CD14-positive monocyte (primary cell): Measurements from ENCODE around the gene P2RY6. TPM values are rescaled to one million over a fixed set of nuclear protein-coding genes. Genes with fewer than 3 reads are reported as not detected.
A peak's percentile ranks its signal among the peaks of the same experiment; 100 is the strongest.

Experiments
- DNase-seq, 3 donors: peaks; one replicate each; pipeline ENCODE4 v3.0.0-alpha.2; 2011 to 2022
- H2AFZ ChIP-seq: 2 replicates; pipeline ENCODE4 v1.6.0; 2012; ENCODE audit warnings: mild to moderate bottlenecking, low read depth, low read length, inconsistent platforms; ENCODE audit not compliant: insufficient read depth, poor library complexity, severe bottlenecking
- H3K27ac ChIP-seq, 2 donors: 1 replicate in 1 of 2; 2 replicates in 1 of 2; pipeline ENCODE4 v1.5.1; 2012 to 2013; ENCODE audit warnings: low read length in 2 of 2, control low read depth in 1 of 2, inconsistent platforms in 1 of 2, low read depth in 1 of 2, mild to moderate bottlenecking in 1 of 2
- H3K27me3 ChIP-seq, 2 donors: one replicate each; pipeline versions ENCODE4 v1.6.0 to v1.6.1; 2011 to 2013; ENCODE audit warnings: low read length in 2 of 2; ENCODE audit not compliant: control insufficient read depth in 2 of 2, insufficient read depth in 2 of 2
- H3K36me3 ChIP-seq, 2 donors: replicated peaks in 1 of 2; 1 replicate in 1 of 2; 2 replicates in 1 of 2; pipeline versions ENCODE4 v1.5.1 to v1.6.1; 2012 to 2013; ENCODE audit warnings: low read length in 2 of 2, control low read depth in 1 of 2, inconsistent platforms in 1 of 2, mild to moderate bottlenecking in 1 of 2; ENCODE audit not compliant: insufficient read depth in 2 of 2, control insufficient read depth in 1 of 2
- H3K4me1 ChIP-seq, 2 donors: 1 replicate in 1 of 2; 2 replicates in 1 of 2; pipeline versions ENCODE4 v1.5.1 to v1.6.1; 2012 to 2013; ENCODE audit warnings: low read length in 2 of 2, control low read depth in 1 of 2, inconsistent platforms in 1 of 2, mild to moderate bottlenecking in 1 of 2, moderate library complexity in 1 of 2; ENCODE audit not compliant: insufficient read depth in 2 of 2, control insufficient read depth in 1 of 2
- H3K4me2 ChIP-seq: replicated peaks from 2 replicates; pipeline ENCODE3; 2012; ENCODE audit warnings: low read length, moderate library complexity, mild to moderate bottlenecking; ENCODE audit not compliant: poor library complexity, severe bottlenecking; ENCODE audit errors: extremely low read depth
- H3K4me3 ChIP-seq, 3 experiments: fragments of 200-600 bp in 1 of 3; sonication (generic) in 1 of 3; replicated peaks in 1 of 3; 1 replicate in 2 of 3; 2 replicates in 1 of 3; pipeline ENCODE4 v1.5.1; 2011 to 2013; ENCODE audit warnings: low read length in 3 of 3, mild to moderate bottlenecking in 3 of 3, control low read depth in 2 of 3, low read depth in 2 of 3, inconsistent platforms in 1 of 3, moderate library complexity in 1 of 3
- H3K79me2 ChIP-seq: 2 replicates; pipeline ENCODE4 v1.6.0; 2012; ENCODE audit warnings: mild to moderate bottlenecking, control low read depth, inconsistent platforms, low read length, moderate library complexity; ENCODE audit not compliant: insufficient read depth
- H3K9ac ChIP-seq: 2 replicates; pipeline ENCODE4 v1.6.0; 2017; ENCODE audit warnings: low read length, mild to moderate bottlenecking; ENCODE audit not compliant: insufficient read depth, poor library complexity, severe bottlenecking
- H3K9me3 ChIP-seq, 2 donors: replicated peaks in 1 of 2; 1 replicate in 1 of 2; 2 replicates in 1 of 2; pipeline versions ENCODE4 v1.5.1 to v1.6.1; 2012 to 2013; ENCODE audit warnings: low read length in 2 of 2, control low read depth in 1 of 2; ENCODE audit not compliant: control insufficient read depth in 1 of 2, insufficient read depth in 1 of 2
- H4K20me1 ChIP-seq: 2 replicates; pipeline ENCODE4 v1.6.0; 2012; ENCODE audit warnings: mild to moderate bottlenecking, low read length, control low read depth, moderate library complexity; ENCODE audit not compliant: insufficient read depth
- H3K27ac Mint-ChIP-seq, 7 donors: one replicate each; pipeline ENCODE4 v1.8.0; 2020; ENCODE audit warnings: mild to moderate bottlenecking in 7 of 7, mixed read lengths in 7 of 7, moderate library complexity in 6 of 7, inconsistent platforms in 2 of 7
- H3K27me3 Mint-ChIP-seq, 3 donors: one replicate each; pipeline ENCODE4 v1.8.0; 2021 to 2022; ENCODE audit warnings: low read depth in 3 of 3, mild to moderate bottlenecking in 3 of 3, mixed read lengths in 3 of 3, moderate library complexity in 3 of 3, inconsistent platforms in 1 of 3
- H3K36me3 Mint-ChIP-seq, 2 donors: one replicate each; pipeline ENCODE4 v1.8.0; 2020; ENCODE audit warnings: mixed read lengths in 2 of 2, inconsistent platforms in 1 of 2, mild to moderate bottlenecking in 1 of 2
- H3K4me1 Mint-ChIP-seq: one replicate; pipeline ENCODE4 v1.8.0; 2020; ENCODE audit warnings: mild to moderate bottlenecking, mixed read lengths
- H3K4me3 Mint-ChIP-seq, 2 donors: one replicate each; pipeline ENCODE4 v1.8.0; 2020; ENCODE audit warnings: mild to moderate bottlenecking in 2 of 2, mixed read lengths in 2 of 2, moderate library complexity in 1 of 2
- H3K9me3 Mint-ChIP-seq, 7 donors: one replicate each; pipeline ENCODE4 v1.8.0; 2020 to 2022; ENCODE audit warnings: mixed read lengths in 7 of 7, mild to moderate bottlenecking in 6 of 7, moderate library complexity in 6 of 7, inconsistent platforms in 2 of 7
- WGBS: methylation state at CpG from one replicate; pipeline ENCODE4 v1.1.5; 2013; ENCODE audit warnings: missing lambda C conversion rate; ENCODE audit not compliant: insufficient coverage; 5-methylcytosine and 5-hydroxymethylcytosine counted together
- intact Hi-C, 2 donors: fragments of 100-400 bp; cut with micrococcal nuclease; formaldehyde crosslinking; loops; one replicate each; pipeline versions ENCODE4 v1.15.0 to v1.15.1; 2023
- polyA plus RNA-seq, 3 donors: library from polyadenylated mRNA; depleted of rRNA in 1 of 3; unstranded in 2 of 3; stranded (reverse) in 1 of 3; fragments of 300-500 nt in 2 of 3; fragments of >200 nt in 1 of 3; fragmentation: Illumina TruSeq in 2 of 3; gene quantifications; 1 replicate in 2 of 3; 2 replicates in 1 of 3; pipeline ENCODE4 v1.2.3, GENCODE V29; 2012 to 2021
- TF ChIP-seq, protein P1 (sequence below): fragments of 200-600 bp; IDR thresholded peaks from one replicate; pipeline ENCODE4 v1.8.0; 2022; ENCODE audit warnings: antibody characterized with exemption, mild to moderate bottlenecking

The P2RY6 gene
- polyA plus RNA-seq, 3 donors = 1.7 to 5.1 (median 1.8) TPM

DNA sequence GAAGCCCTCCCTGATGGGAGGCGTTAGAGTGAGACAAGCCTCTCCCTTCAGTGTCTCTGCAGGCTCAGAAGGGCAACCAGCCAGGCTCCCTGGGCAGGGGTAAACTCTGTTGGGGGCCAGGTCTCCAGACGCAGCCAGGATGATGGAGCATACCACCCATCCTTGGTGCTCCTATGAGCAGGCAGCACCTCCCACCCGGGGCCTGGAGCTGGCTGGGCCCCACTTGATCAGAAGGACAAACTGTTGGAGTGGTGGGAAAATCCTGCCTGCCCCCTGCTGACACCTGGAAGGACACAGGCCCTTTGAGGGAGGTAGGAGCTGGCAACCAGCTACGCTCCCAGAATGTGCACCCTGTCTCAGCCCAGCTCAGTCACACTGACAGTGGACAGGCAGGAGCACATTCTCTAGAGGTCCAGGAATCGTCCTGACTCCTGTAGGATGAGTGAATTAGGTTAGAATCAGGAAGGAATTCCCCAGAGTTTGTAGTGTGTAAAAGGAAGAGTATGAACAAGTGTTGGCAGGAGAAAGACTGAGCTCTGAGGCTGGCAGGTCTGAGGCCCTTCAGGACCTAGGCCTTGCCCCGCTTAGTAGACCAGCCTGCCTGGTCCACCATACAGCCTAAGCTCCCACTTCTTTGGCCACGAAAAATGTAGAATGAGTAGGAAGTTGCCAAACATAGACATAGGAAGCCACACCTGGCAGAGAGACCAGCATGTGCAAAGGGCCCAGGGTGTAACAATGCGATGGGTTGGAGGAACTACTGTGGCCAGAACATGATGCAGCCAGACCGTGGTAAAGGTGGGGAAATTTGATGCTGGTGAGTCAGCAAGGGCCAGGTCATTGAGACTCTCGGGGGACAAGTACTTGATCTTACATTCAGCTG, 55.0 kb downstream of the P2RY6 start:
- peak in 1 of 3 donors; percentile 48 for DNase-seq
- no peak overlapping the region for H3K27ac ChIP-seq
- H4K20me1 ChIP-seq = no peaks in the 10 kb centered on the region
- TF ChIP-seq, protein P1, sequence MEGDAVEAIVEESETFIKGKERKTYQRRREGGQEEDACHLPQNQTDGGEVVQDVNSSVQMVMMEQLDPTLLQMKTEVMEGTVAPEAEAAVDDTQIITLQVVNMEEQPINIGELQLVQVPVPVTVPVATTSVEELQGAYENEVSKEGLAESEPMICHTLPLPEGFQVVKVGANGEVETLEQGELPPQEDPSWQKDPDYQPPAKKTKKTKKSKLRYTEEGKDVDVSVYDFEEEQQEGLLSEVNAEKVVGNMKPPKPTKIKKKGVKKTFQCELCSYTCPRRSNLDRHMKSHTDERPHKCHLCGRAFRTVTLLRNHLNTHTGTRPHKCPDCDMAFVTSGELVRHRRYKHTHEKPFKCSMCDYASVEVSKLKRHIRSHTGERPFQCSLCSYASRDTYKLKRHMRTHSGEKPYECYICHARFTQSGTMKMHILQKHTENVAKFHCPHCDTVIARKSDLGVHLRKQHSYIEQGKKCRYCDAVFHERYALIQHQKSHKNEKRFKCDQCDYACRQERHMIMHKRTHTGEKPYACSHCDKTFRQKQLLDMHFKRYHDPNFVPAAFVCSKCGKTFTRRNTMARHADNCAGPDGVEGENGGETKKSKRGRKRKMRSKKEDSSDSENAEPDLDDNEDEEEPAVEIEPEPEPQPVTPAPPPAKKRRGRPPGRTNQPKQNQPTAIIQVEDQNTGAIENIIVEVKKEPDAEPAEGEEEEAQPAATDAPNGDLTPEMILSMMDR = no peak
- H3K9me3 Mint-ChIP-seq = peaks cover 0 to 3% (median 0%) of the 10 kb centered on the region in 7 donors
- H3K9me3 ChIP-seq = no peaks in the 10 kb centered on the region
- H3K27ac Mint-ChIP-seq = no peak overlapping the region
- intact Hi-C loops = no loop called here
- H3K4me2 ChIP-seq = no peak overlapping the region
- H3K4me1 ChIP-seq = peaks cover 0 to 5% of the 10 kb centered on the region in 2 donors
- no peak overlapping the region for H3K9ac ChIP-seq
- H3K79me2 ChIP-seq = no peaks in the 10 kb centered on the region
- H3K27me3 ChIP-seq = no peaks in the 10 kb centered on the region
- WGBS = 57% methylated on average over 9 of the region's 10 CpGs
- peaks cover 0 to 8% (median 1%) of the 10 kb centered on the region in 3 donors for H3K27me3 Mint-ChIP-seq
- H3K4me3 Mint-ChIP-seq = no peak overlapping the region
- H3K4me1 Mint-ChIP-seq = peaks cover 10% of the 10 kb centered on the region
- H3K4me3 ChIP-seq = no peak overlapping the region
- H3K36me3 ChIP-seq = no peaks in the 10 kb centered on the region
- H2AFZ ChIP-seq = no peak overlapping the region
- H3K36me3 Mint-ChIP-seq = no peaks in the 10 kb centered on the region

DNA sequence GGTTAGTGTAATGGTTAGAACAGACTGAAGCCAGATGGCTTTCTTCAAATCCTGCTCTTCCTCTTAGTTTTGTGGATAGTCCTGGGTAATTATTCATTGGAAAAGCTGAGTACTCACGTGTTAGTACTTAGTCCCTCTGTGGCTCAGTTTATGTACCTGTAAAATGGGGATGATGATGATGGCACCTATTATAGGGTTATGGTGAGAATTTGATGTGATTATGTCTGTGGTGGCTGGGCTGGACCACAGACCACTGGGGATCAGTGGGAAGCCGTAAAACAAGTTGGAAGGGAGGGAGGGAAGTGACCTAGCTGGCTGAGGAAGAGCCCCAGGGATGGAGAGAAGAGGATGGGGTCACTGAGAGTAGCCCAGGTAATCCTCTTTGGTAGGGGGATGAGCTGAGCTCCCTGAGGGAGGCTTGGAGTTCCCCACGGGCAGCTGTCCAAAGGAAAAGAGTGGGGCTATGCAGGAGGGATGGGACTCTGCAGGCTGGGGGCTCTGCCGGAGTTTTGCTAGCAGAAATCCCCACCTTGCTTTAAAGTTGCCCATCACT, 55.8 kb downstream of the P2RY6 start:
- Histone ChIP-seq H4K20me1 (no peaks in the 10 kb centered on the region), H3K27ac (no peak overlapping the region), H3K9me3 (no peaks in the 10 kb centered on the region), H2AFZ (no peak overlapping the region), H3K27me3 (no peaks in the 10 kb centered on the region), H3K4me1 (no peaks in the 10 kb centered on the region), H3K4me2 (no peak overlapping the region), H3K9ac (no peak overlapping the region), H3K4me3 (no peak overlapping the region), H3K79me2 (no peaks in the 10 kb centered on the region), H3K36me3 (no peaks in the 10 kb centered on the region)
- no peak for DNase-seq
- peaks cover 0 to 8% (median 0%) of the 10 kb centered on the region in 3 donors for H3K27me3 Mint-ChIP-seq
- intact Hi-C loops = no loop called here
- peak overlapping the region in 2 of 7 donors; percentile 0 to 53 for H3K27ac Mint-ChIP-seq
- 93% methylated on average over 2 of the region's 4 CpGs for WGBS
- no peaks in the 10 kb centered on the region for H3K36me3 Mint-ChIP-seq
- no peak overlapping the region for H3K4me3 Mint-ChIP-seq
- H3K4me1 Mint-ChIP-seq = peaks cover 4% of the 10 kb centered on the region
- peaks cover 0 to 1% (median 0%) of the 10 kb centered on the region in 7 donors for H3K9me3 Mint-ChIP-seq
- TF ChIP-seq, protein P1 = no peak
